ENCODE measurements around the gene ADAMTS2. TPM values are rescaled to one million over a fixed set of nuclear protein-coding genes. Genes with fewer than 3 reads are reported as not detected.

The ADAMTS2 gene
- total RNA-seq, 1 experiment from 2014 or later, result 3.9 TPM

- Histone ChIP-seq H3K79me2 (ENCODE audit: insufficient read depth, low read length) (no peaks in the 10 kb centered on the region), H3K4me2 (ENCODE audit: low read length) (no peak overlapping the region), H2AFZ (ENCODE audit: low read depth, low read length, poor library complexity, severe bottlenecking) (no peak overlapping the region), H3K4me3 (replicated peaks in 1 of 2; ENCODE audit: low read depth in 1 of 2, low read length in 2 of 2) (no peak overlapping the region), H3K36me3 (ENCODE audit: control insufficient read depth in 1 of 2, insufficient read depth in 2 of 2, low read length in 2 of 2) (no peaks in the 10 kb centered on the region), H3K27ac (ENCODE audit: low read depth, low read length) (no peak overlapping the region), H3K9me3 (ENCODE audit: control insufficient read depth in 1 of 2, insufficient read depth in 1 of 2, low read depth in 1 of 2, low read length in 2 of 2) (no peaks in the 10 kb centered on the region), H3K4me1 (ENCODE audit: control insufficient read depth in 1 of 2, insufficient read depth in 2 of 2, low read length in 2 of 2) (peaks cover 0 to 3% of the 10 kb centered on the region in 2 experiments; a peak in 1 of 4 replicates), H3K9me2 (ENCODE audit: insufficient read depth) (no peaks in the 10 kb centered on the region), H4K20me1 (ENCODE audit: insufficient read depth) (no peaks in the 10 kb centered on the region), H3K27me3 (ENCODE audit: insufficient read depth, low read length) (no peaks in the 10 kb centered on the region), H3K9ac (ENCODE audit: low read length) (no peak overlapping the region)
- ATAC-seq, result no peak
- CTCF ChIA-PET, result no interaction called here
- no TSS peak for BruUV-seq (replicated peaks)
- RAD21 ChIA-PET (ENCODE audit: low non-redundant PET in 1 of 2, low total read pairs in 2 of 2, uncharacterized antibody in 2 of 2, unreplicated experiment in 2 of 2), result no interaction called here
- no peak for DNase-seq (ENCODE audit: low read depth, low spot score)
- POLR2A ChIA-PET, result no interaction called here
- intact Hi-C loops (cut with micrococcal nuclease), result no loop called here
- TF ChIP-seq ZFX (IDR thresholded peaks at IDR 0.05) (no peak), SRF (IDR thresholded peaks at IDR 0.05; ENCODE audit: low read depth) (no peak), ZBTB33 (IDR thresholded peaks at IDR 0.05; ENCODE audit: extremely low read depth, insufficient replicate concordance, low read length) (no peak), MAX (IDR thresholded peaks at IDR 0.05) (no peak)
Measured at GRCh38 chr5:179204572-179204971, 140.7 kb downstream of the ADAMTS2 start.

DNA sequence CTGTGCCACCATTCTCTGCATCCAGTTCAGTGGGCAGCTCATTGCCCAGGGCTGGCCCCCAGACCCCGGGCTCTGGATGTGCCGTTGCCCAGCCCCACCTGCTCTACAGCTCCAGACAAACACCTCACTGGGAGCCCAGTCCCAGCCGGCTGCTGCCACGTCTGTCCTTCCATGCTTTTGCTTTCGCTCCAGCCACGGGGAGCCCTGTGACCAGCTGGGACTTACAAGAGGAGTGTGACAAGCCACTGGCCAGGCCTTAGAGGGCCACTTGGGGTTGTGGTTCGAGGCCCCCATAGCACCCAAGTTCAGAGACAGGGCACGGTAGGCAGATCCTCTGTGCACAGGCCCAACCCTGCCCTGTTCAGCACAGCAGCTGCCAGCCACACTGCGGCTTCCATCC, 142.0 kb downstream of the ADAMTS2 start:
- no peaks in the 10 kb centered on the region for H3K79me2 ChIP-seq (ENCODE audit: insufficient read depth, low read length)
- no peak overlapping the region for H3K9ac ChIP-seq (ENCODE audit: low read length)
- no peaks in the 10 kb centered on the region for H3K4me1 ChIP-seq (ENCODE audit: control insufficient read depth in 1 of 2, insufficient read depth in 2 of 2, low read length in 2 of 2)
- TF ChIP-seq SP1 (IDR thresholded peaks at IDR 0.05; ENCODE audit: low read depth) (no peak), ZNF274 (IDR thresholded peaks at IDR 0.05; ENCODE audit: low read depth, low read length) (no peak), JUND (IDR thresholded peaks at IDR 0.05) (no peak), ZBTB33 (IDR thresholded peaks at IDR 0.05; ENCODE audit: extremely low read depth, insufficient replicate concordance, low read length) (no peak), CBX3 (IDR thresholded peaks at IDR 0.05; ENCODE audit: low read depth) (no peak), ELF1 (IDR thresholded peaks at IDR 0.05; ENCODE audit: borderline replicate concordance, low read depth) (no peak), POLR2A (IDR thresholded peaks at IDR 0.05; ENCODE audit: borderline replicate concordance, extremely low read depth, insufficient read depth, insufficient read length) (no peak), EZH2 (IDR thresholded peaks at IDR 0.05) (no peak), YY1 (IDR thresholded peaks at IDR 0.05; ENCODE audit: extremely low read depth, insufficient replicate concordance, low read depth, low read length) (no peak), FOSL1 (IDR thresholded peaks at IDR 0.05; ENCODE audit: low read depth) (no peak), POLR2AphosphoS5 (IDR thresholded peaks at IDR 0.05; ENCODE audit: low read depth, low read length) (no peak), SRF (IDR thresholded peaks at IDR 0.05; ENCODE audit: low read depth) (no peak), CEBPB (IDR thresholded peaks at IDR 0.05; ENCODE audit: low read depth) (no peak), MAX (IDR thresholded peaks at IDR 0.05) (no peak), TCF7L2 (IDR thresholded peaks at IDR 0.05; ENCODE audit: borderline replicate concordance, extremely low read depth, insufficient read depth, insufficient read length) (no peak)
- no peaks in the 10 kb centered on the region for H4K20me1 ChIP-seq (ENCODE audit: insufficient read depth)
- H3K27me3 ChIP-seq (ENCODE audit: insufficient read depth, low read length), result no peaks in the 10 kb centered on the region
- H2AFZ ChIP-seq (ENCODE audit: low read depth, low read length, poor library complexity, severe bottlenecking), result no peak overlapping the region
- POLR2A ChIA-PET, result no interaction called here
- BruUV-seq (replicated peaks), result no TSS peak
- CTCF ChIA-PET, result no interaction called here
- no peaks in the 10 kb centered on the region for H3K9me3 ChIP-seq (ENCODE audit: control insufficient read depth in 1 of 2, insufficient read depth in 1 of 2, low read depth in 1 of 2, low read length in 2 of 2)
- no peak overlapping the region for H3K27ac ChIP-seq (ENCODE audit: low read depth, low read length)
- no peak overlapping the region for H3K4me2 ChIP-seq (ENCODE audit: low read length)
- H3K4me3 ChIP-seq (replicated peaks in 1 of 2; ENCODE audit: low read depth in 1 of 2, low read length in 2 of 2), result no peak overlapping the region
- intact Hi-C loops (cut with micrococcal nuclease), result no loop called here
- no peaks in the 10 kb centered on the region for H3K9me2 ChIP-seq (ENCODE audit: insufficient read depth)
- RAD21 ChIA-PET (ENCODE audit: low non-redundant PET in 1 of 2, low total read pairs in 2 of 2, uncharacterized antibody in 2 of 2, unreplicated experiment in 2 of 2), result no interaction called here
- no peaks in the 10 kb centered on the region for H3K36me3 ChIP-seq (ENCODE audit: control insufficient read depth in 1 of 2, insufficient read depth in 2 of 2, low read length in 2 of 2)
- DNase-seq (ENCODE audit: low read depth, low spot score), result no peak
- ATAC-seq, result no peak

Data from HCT116 (cell line).